COLO668 (cell line): ENCODE measurements around the gene FNDC10.

Experiments used
- DNase-seq: peaks from one replicate; lab custom pipeline; 2025; ENCODE audit not compliant: unreplicated experiment; lab: John Stamatoyannopoulos, UW

FNDC10 gene

GRCh38 chr1:1550087-1550486, 49.8 kb downstream of the FNDC10 start:
- no peak for DNase-seq

GRCh38 chr1:1548591-1548990, 51.3 kb downstream of the FNDC10 start:
- DNase-seq: no peak
